GOT3 (cell line): ENCODE results near the gene CCDC159.
"Not testable (repeated sequence)": the region's sequence is repeated elsewhere in the genome, so short reads cannot be mapped to it uniquely, and the experiment has no call there.

Experiments
- DNase-seq: peaks from one replicate; lab custom pipeline; 2025; ENCODE audit warnings: mixed read lengths; lab: John Stamatoyannopoulos, UW

CCDC159 gene

GRCh38 chr19:11346104-11346940 is at the start of gene CCDC159, which contains the start of gene TMEM205:
CCDC159 (plus strand) TSS chr19:11346519; CDS start chr19:11346607, 88 bp downstream.
TMEM205 (minus strand) TSS chr19:11346268; CDS start chr19:11345619, 649 bp downstream.
- DNase-seq = peak; percentile 91

GRCh38 chr19:11299946-11300810 is 46.1 kb upstream of the CCDC159 start:
- no peak for DNase-seq

GRCh38 chr19:11300811-11301120 is 45.6 kb upstream of the CCDC159 start:
- DNase-seq = no peak

- DNase-seq = no peak
Observed at GRCh38 chr19:11304936-11305335, 41.4 kb upstream of the CCDC159 start.

- no peak for DNase-seq
Observed at GRCh38 chr19:11306337-11306736, 40.0 kb upstream of the CCDC159 start.

GRCh38 chr19:11320278-11320995 is 25.9 kb upstream of the CCDC159 start:
- DNase-seq = not testable (repeated sequence)

GRCh38 chr19:11321191-11322126 is 24.9 kb upstream of the CCDC159 start:
- DNase-seq = no peak

GRCh38 chr19:11322269-11323024 is 23.9 kb upstream of the CCDC159 start:
- DNase-seq = no peak

GRCh38 chr19:11323601-11324078 is 22.7 kb upstream of the CCDC159 start:
- DNase-seq = no peak

- DNase-seq = no peak
Observed at GRCh38 chr19:11324079-11324661, 22.1 kb upstream of the CCDC159 start.

GRCh38 chr19:11324748-11325389 is 21.4 kb upstream of the CCDC159 start:
- DNase-seq = no peak

GRCh38 chr19:11325544-11325943 is 20.8 kb upstream of the CCDC159 start:
- DNase-seq = no peak

- no peak for DNase-seq
Observed at GRCh38 chr19:11330127-11330526, 16.2 kb upstream of the CCDC159 start.

GRCh38 chr19:11331502-11331901 is 14.8 kb upstream of the CCDC159 start:
- DNase-seq = no peak

- no peak for DNase-seq
Observed at GRCh38 chr19:11332822-11333221, 13.5 kb upstream of the CCDC159 start.

GRCh38 chr19:11333838-11334237 is 12.5 kb upstream of the CCDC159 start:
- DNase-seq = not testable (repeated sequence)

GRCh38 chr19:11335449-11336146 is 10.7 kb upstream of the CCDC159 start:
- no peak for DNase-seq

- DNase-seq = no peak
Observed at GRCh38 chr19:11337080-11337479, 9.2 kb upstream of the CCDC159 start.

GRCh38 chr19:11338121-11338520 is 8.2 kb upstream of the CCDC159 start:
- no peak for DNase-seq
